GM10847 (cell line): ENCODE measurements around the gene LRFN2.

Experiments
- POLR2A ChIP-seq: IDR thresholded peaks from 2 replicates; pipeline ENCODE4 v1.6.1; 2011; ENCODE audit not compliant: insufficient read length; ENCODE audit errors: extremely low read depth

Gene LRFN2

DNA sequence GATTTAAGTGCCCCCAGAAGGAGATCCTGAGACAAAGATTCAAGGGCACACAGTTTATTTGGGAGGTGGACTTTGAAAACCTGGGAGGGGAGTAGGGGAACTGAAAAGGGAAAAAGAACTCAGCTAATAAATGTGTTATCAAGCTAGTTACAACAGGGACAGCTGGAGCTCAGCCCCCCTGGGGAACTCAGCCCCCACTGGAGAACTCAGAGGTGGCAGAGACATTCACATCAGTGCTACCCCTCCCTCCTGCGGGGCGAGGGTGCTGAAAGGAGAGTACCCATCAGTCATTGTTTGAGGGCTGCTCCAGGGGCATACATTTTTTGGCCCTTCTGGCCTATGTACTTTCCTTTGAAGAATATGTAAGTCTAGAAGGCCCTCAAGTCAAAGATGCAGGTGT, 101.4 kb downstream of the LRFN2 start:
- TF ChIP-seq POLR2A: no peak

DNA sequence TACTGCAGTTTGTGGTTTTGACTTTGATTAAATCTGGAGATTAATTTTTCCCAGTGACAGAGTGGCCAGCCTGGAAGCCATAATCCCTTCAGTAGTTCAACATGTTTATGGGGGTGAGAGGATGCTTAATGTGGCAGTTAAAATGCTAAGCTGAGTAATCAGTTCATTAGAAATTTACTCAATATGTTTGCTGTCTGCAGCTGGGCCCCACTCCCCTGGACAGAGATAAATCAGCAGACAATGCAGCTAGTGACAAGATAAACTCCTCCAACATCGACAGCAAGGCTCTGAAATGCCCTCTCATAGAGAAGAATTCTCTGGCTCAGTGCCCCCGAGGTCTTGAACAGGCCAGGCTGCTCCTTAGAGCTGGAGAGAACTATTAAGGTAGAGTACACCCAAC, 101.9 kb downstream of the LRFN2 start:
- TF ChIP-seq POLR2A: no peak

- no peak for TF ChIP-seq POLR2A
Observed at GRCh38 chr6:40484066-40484465, 103.1 kb downstream of the LRFN2 start.

DNA sequence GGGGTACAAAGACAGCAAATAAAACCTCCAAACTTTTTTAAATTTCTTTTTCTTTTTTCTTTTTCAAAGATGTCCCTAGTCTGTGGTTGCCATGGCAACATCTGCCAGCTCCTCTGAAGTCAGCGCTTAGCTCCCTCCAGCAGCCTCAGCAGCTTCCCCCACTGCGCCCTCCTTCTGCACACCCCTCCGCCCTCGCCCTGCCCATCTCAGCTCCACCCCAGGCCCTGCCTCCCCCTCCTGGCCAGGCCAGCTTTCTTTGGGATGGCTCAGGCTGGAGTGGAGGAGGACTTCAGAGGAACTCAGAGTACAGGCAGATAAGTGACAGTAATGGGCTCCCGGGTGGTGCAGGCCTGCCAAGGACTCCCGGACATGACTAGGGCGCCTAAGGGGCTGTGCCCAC, 104.6 kb downstream of the LRFN2 start:
- TF ChIP-seq POLR2A: no peak

GRCh38 chr6:40480678-40481077, 106.5 kb downstream of the LRFN2 start:
- no peak for TF ChIP-seq POLR2A

DNA sequence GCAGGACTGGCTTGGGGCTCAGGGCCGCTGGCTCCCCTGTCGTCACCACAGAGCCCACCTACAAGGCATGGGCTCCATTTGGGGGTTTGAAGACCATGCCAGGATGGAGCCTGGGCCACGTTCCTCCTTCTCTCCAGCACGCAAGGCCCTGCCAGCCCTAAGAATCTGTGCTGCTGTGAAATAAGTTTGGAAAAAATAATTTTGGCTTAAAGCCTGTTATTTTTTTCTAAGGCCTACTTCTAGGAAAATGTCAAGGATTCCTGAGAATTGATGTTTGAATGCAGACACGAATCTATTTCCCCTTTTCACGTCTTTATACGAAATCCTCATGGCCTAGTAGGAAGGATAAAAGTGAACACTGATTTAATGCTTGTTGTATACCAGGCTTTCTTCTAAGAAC, 107.5 kb downstream of the LRFN2 start:
- no peak for TF ChIP-seq POLR2A

GRCh38 chr6:40477246-40478126, 109.7 kb downstream of the LRFN2 start:
- TF ChIP-seq POLR2A: no peak

- no peak for TF ChIP-seq POLR2A
Observed at GRCh38 chr6:40476673-40477072, 110.5 kb downstream of the LRFN2 start.

DNA sequence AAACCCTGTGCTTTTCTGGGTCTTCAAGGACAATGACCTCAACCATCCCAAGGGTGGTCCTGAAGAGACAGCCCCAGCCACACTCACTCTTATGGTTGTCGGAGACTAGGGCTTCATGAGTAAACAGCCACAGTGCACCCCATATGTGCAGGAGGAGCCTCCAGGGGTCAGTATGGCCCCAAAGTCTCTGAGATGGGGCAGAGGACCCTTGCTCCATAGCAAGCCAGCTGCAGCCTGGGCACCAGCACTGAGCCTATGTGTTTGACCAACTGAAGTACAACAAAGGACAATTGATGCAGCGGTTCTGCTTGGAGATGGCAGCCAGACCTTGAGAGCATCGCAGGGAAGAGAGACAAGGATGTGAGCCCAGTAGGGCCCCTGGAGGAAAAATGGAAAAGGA, 112.2 kb downstream of the LRFN2 start:
- no peak for TF ChIP-seq POLR2A

DNA sequence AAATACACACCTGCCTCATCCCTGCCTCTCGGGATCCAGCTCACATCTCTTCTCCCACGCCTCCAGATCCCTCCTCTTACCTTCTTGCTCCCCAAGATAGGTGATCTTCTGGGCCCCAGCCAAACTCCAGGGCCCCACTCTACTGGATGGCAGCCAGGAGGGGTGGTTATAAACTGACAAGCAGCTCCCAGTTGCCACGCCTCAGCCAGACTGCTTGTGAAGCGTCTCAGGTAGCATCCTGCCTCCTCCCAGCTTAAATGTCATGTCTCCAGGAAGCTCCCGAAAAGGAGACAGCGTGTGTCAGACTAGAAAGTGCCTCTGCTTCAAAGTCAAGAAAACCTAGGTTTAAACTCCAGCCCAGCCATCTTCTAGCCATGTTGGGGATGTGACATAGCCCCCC, 114.1 kb downstream of the LRFN2 start:
- no peak for TF ChIP-seq POLR2A

- no peak for TF ChIP-seq POLR2A
Observed at GRCh38 chr6:40472353-40472752, 114.8 kb downstream of the LRFN2 start.

DNA sequence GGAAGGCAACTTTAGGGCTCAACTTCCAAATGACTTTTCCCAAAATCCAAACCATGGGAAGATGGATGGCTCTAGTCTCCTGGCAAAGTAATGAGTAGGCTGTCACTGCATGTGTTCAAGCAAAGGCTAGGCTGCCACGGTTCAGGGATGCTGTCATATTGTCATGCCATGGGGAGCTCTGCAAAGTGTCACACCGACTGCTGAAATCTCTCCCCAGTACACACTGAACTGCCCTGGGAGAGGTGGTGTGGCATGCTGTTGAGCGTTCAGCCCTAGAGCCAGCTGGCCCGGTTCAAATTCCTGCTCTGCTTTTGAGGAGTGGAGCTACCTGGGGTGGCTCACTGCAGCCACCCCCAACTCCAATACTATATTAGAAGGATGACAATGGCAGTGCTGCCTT, 115.9 kb downstream of the LRFN2 start:
- no peak for TF ChIP-seq POLR2A

GRCh38 chr6:40469323-40469722, 117.8 kb downstream of the LRFN2 start:
- TF ChIP-seq POLR2A: no peak

- no peak for TF ChIP-seq POLR2A
Observed at GRCh38 chr6:40466986-40467539, 120.1 kb downstream of the LRFN2 start.

- no peak for TF ChIP-seq POLR2A
Observed at GRCh38 chr6:40461643-40462042, 125.5 kb downstream of the LRFN2 start.

GRCh38 chr6:40460380-40460779, 126.8 kb downstream of the LRFN2 start:
- TF ChIP-seq POLR2A: no peak

DNA sequence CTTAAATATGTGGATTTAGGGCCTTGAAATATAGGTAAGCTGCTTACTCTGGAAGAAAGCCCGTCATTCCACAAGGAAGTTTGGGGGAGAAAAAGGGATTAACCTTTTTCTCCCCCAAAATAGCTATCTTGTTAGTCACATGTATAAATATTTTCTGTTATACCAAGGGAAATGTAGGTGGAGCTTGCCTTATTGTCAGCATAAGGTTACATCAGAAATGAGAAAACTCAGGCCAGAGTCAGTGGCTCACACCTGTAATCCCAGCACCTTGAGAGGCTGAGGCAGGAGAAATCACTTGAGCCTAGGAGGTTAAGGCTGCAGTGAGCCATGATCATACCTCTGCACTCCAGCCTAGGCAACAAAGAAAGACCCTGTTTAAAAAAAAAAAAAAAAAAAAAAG, 129.9 kb downstream of the LRFN2 start:
- TF ChIP-seq POLR2A: no peak

DNA sequence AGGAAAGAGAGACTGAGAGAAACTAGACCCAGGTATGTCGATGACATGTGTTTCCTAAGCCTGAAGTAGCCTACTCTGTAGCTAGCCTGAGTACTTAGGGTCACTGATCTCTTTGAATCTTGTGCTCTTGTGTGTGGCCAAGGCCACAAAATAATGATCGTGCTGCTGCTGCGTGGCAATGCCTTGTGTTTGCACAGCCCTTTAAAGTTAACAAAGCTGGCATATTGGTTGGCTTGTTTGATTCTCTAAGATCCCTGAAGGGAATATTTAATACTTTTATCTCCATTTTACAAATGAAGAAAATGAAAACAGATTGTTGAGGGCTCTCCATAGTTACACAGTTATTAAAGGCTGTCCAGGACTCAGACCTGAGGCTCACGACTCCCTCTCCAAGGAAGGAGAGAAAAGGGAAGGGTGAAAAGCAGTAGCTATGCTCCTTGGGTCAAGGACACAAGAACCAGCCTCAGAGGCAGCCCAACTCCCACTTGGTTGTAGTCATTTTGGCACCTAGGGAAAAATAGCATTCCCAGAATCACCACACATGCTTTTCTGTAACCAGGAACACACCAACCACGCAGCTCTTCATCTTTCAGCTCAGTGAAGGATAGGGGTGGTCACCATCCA, 130.7 kb downstream of the LRFN2 start:
- TF ChIP-seq POLR2A: no peak
